Lung microvascular endothelial cell (primary cell): ENCODE results near the gene CDIPT. TPM values are rescaled to one million over a fixed set of nuclear protein-coding genes. Genes with fewer than 3 reads are reported as not detected.
"Not testable (repeated sequence)": the region's sequence is repeated elsewhere in the genome, so short reads cannot be mapped to it uniquely, and the experiment has no call there.

Experiments used
- DNase-seq, 2 donors: peaks; one replicate each; pipeline versions ENCODE4 v3.0.0 to v3.0.0-alpha.2; 2010; ENCODE audit warnings: low read depth in 2 of 2
- total RNA-seq: library from RNA; depleted of rRNA; stranded (reverse); fragments of >200 nt; gene quantifications from 2 replicates; pipeline ENCODE4 v1.2.1, GENCODE V29; 2014

Gene CDIPT
- total RNA-seq: 50.1 and 86.3 TPM in 2 replicates

GRCh38 chr16:29862884-29863668 is at the start of gene CDIPT:
Gene CDIPT, minus strand, starts transcription at chr16:29863226. Its CDS starts 369 bp downstream, at chr16:29862857.
- DNase-seq: peak; percentile 98

GRCh38 chr16:29912087-29912486 is 49.1 kb upstream of the CDIPT start:
- DNase-seq: no peak

- DNase-seq: no peak
Measured at GRCh38 chr16:29911676-29912010, 48.6 kb upstream of the CDIPT start.

GRCh38 chr16:29910819-29911675 is 48.0 kb upstream of the CDIPT start:
- no peak for DNase-seq

GRCh38 chr16:29909851-29910250 is 46.8 kb upstream of the CDIPT start:
- DNase-seq: not testable (repeated sequence)

GRCh38 chr16:29909391-29909790 is 46.4 kb upstream of the CDIPT start:
- no peak for DNase-seq

GRCh38 chr16:29908719-29909220 is 45.7 kb upstream of the CDIPT start:
- no peak for DNase-seq

- no peak for DNase-seq
Measured at GRCh38 chr16:29907973-29908372, 44.9 kb upstream of the CDIPT start.

- DNase-seq: no peak
Measured at GRCh38 chr16:29906520-29907244, 43.7 kb upstream of the CDIPT start.

- no peak for DNase-seq
Measured at GRCh38 chr16:29905668-29906067, 42.6 kb upstream of the CDIPT start.

- DNase-seq: no peak
Measured at GRCh38 chr16:29904947-29905346, 41.9 kb upstream of the CDIPT start.

GRCh38 chr16:29903590-29903989 is 40.6 kb upstream of the CDIPT start:
- DNase-seq: no peak

GRCh38 chr16:29901607-29901945 is 38.5 kb upstream of the CDIPT start:
- no peak for DNase-seq

- DNase-seq: no peak
Measured at GRCh38 chr16:29900888-29901606, 38.0 kb upstream of the CDIPT start.

- DNase-seq: peak; percentile 53 to 58
Measured at GRCh38 chr16:29900102-29900887, 37.3 kb upstream of the CDIPT start, which contains the start of gene ASPHD1. Gene ASPHD1, plus strand, starts transcription at chr16:29900488. Its CDS starts 484 bp downstream, at chr16:29900972.

- DNase-seq: peak; percentile 49 to 85
Measured at GRCh38 chr16:29899516-29900101, 36.6 kb upstream of the CDIPT start, which contains the start of gene SEZ6L2. Gene SEZ6L2, minus strand, starts transcription at chr16:29899550. Its CDS starts 531 bp downstream, at chr16:29899019.

GRCh38 chr16:29898804-29899515 is 35.9 kb upstream of the CDIPT start:
- no peak for DNase-seq

- no peak for DNase-seq
Measured at GRCh38 chr16:29898135-29898803, 35.2 kb upstream of the CDIPT start.

GRCh38 chr16:29897333-29897732 is 34.3 kb upstream of the CDIPT start:
- DNase-seq: no peak
